ENCODE measurements around the gene COL20A1. TPM values are rescaled to one million over a fixed set of nuclear protein-coding genes. Genes with fewer than 3 reads are reported as not detected.

Gene COL20A1
- total RNA-seq, 4 donors from 2014 or later, result not detected

GRCh38 chr20:63310265-63310991 lies 17.4 kb downstream of the COL20A1 start:
- DNase-seq (ENCODE audit: low spot score) (no peak), ATAC-seq (ENCODE audit: low FRiP score) (no peak)
- TF ChIP-seq, protein P1, sequence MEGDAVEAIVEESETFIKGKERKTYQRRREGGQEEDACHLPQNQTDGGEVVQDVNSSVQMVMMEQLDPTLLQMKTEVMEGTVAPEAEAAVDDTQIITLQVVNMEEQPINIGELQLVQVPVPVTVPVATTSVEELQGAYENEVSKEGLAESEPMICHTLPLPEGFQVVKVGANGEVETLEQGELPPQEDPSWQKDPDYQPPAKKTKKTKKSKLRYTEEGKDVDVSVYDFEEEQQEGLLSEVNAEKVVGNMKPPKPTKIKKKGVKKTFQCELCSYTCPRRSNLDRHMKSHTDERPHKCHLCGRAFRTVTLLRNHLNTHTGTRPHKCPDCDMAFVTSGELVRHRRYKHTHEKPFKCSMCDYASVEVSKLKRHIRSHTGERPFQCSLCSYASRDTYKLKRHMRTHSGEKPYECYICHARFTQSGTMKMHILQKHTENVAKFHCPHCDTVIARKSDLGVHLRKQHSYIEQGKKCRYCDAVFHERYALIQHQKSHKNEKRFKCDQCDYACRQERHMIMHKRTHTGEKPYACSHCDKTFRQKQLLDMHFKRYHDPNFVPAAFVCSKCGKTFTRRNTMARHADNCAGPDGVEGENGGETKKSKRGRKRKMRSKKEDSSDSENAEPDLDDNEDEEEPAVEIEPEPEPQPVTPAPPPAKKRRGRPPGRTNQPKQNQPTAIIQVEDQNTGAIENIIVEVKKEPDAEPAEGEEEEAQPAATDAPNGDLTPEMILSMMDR (IDR thresholded peaks at IDR 0.05), result no peak

GRCh38 chr20:63311186-63311832 lies 18.3 kb downstream of the COL20A1 start:
- TF ChIP-seq, protein P1 (IDR thresholded peaks at IDR 0.05), result no peak
- ATAC-seq (ENCODE audit: low FRiP score), result no peak

DNA sequence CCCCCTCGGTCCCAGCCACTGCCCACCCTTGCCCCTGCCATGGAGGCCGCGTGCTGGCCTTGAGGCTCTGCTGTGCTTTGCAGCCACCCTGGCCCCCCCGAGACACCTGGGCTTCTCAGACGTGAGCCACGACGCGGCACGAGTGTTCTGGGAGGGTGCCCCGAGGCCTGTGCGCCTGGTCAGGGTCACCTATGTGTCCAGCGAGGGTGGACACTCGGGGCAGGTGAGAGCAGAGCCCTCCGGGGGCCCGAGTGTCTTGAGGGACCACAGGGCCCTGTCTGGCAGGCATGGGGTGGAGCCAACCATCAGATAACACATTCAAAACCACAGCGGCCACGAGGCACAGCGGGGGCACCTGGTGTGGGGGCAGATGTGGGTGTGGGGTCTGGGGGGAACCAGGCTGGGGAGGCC lies 18.9 kb downstream of the COL20A1 start:
- ATAC-seq (ENCODE audit: low FRiP score), result no peak
- TF ChIP-seq, protein P1 (IDR thresholded peaks at IDR 0.05), result no peak
- DNase-seq (ENCODE audit: low spot score), result no peak

More at GRCh38 chr20:63311186-63311832, 18.3 kb downstream of the COL20A1 start:
- DNase-seq (ENCODE audit: low spot score), result no peak

DNA sequence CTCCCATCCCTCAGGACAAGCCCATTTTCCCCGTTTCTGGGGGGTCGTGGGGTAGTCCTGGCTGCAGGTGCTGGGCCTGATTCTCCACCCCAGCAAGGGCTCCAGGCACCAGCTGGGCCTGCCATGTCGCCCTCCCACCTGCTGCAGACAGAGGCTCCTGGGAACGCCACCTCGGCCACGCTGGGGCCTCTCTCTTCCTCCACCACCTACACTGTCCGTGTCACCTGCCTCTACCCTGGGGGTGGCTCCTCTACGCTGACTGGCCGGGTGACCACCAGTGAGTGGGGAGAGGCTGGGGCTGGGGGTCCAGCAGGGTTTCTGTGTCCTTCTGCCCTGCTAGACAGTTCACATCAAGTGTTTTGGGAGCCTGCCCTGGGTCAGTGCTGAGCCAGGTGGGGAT lies 19.3 kb downstream of the COL20A1 start:
- DNase-seq (ENCODE audit: low spot score) (no peak), ATAC-seq (ENCODE audit: low FRiP score) (no peak)
- TF ChIP-seq, protein P1 (IDR thresholded peaks at IDR 0.05), result no peak

DNA sequence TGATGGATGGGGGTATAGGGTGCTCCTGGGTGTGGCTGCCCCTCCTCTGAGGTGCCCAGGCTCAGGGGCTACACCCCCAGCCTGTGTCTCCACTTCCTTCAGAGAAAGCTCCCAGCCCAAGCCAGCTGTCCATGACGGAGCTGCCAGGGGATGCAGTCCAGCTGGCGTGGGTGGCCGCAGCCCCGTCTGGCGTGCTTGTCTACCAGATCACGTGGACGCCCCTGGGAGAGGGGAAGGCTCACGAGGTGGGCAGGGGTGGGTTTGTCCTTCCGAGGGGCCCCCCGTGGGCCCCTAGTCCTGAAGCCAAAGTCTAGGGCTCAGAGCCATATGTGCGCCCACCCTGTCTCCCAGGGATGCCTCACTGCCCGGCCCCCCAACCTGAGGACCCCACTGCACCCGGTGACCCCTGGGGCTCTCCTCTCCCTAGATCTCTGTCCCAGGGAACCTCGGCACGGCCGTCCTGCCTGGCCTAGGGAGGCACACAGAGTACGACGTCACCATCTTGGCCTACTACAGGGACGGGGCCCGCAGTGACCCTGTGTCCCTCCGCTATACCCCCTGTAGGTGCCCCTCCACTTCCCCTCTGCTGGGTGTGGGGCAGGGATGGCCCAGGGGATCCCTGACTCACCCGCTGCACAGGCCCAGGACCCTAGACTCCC lies 19.8 kb downstream of the COL20A1 start:
- ATAC-seq (ENCODE audit: low FRiP score) (no peak), DNase-seq (ENCODE audit: low spot score) (no peak)
- TF ChIP-seq, protein P1 (IDR thresholded peaks at IDR 0.05), result no peak

GRCh38 chr20:63313349-63314014 lies 20.5 kb downstream of the COL20A1 start:
- ATAC-seq (ENCODE audit: low FRiP score) (no peak), DNase-seq (ENCODE audit: low spot score) (no peak)
- TF ChIP-seq, protein P1 (IDR thresholded peaks at IDR 0.05), result no peak
